Suprapubic skin (tissue), 4 donors: ENCODE data around the gene ING1.

Source experiments
- CTCF ChIP-seq, 2 donors: fragments of 200-600 bp in 1 of 2; fragments of 450-650 bp in 1 of 2; sonication (generic) in 1 of 2; IDR thresholded peaks; one replicate each; pipeline ENCODE4 v1.5.1; 2016 to 2019; ENCODE audit warnings: antibody characterized with exemption in 2 of 2, mild to moderate bottlenecking in 1 of 2, moderate library complexity in 1 of 2
- POLR2A ChIP-seq, 2 donors: fragments of 450-650 bp; IDR thresholded peaks; one replicate each; pipeline ENCODE4 v1.6.1; 2017; ENCODE audit warnings: antibody characterized with exemption in 2 of 2, mild to moderate bottlenecking in 2 of 2, moderate library complexity in 2 of 2
- POLR2AphosphoS5 ChIP-seq, 3 donors: sonication (generic); formaldehyde crosslinking; IDR thresholded peaks; one replicate each; pipeline ENCODE4 v1.6.1; 2017; ENCODE audit warnings: antibody characterized with exemption in 3 of 3

GRCh38 chr13:110766671-110767430, 53.4 kb downstream of the ING1 start:
- TF ChIP-seq POLR2AphosphoS5 (IDR thresholded peaks at IDR 0.05) (no peak), CTCF (IDR thresholded peaks at IDR 0.05) (no peak), POLR2A (IDR thresholded peaks at IDR 0.05) (no peak)
